HEK293 (cell line): ENCODE measurements around the gene ZNF326.

ENCODE experiments used
- CTCF ChIA-PET: fragments of 350-600 bp; formaldehyde crosslinking; extraction: SDS; loops from one replicate; lab custom pipeline; 2021; ENCODE audit warnings: antibody characterized with exemption; lab: Yijun Ruan, JAX
- POLR2A ChIA-PET: fragments of 300-600 bp; formaldehyde crosslinking; extraction: SDS; loops from one replicate; lab custom pipeline; 2020; ENCODE audit warnings: antibody characterized with exemption, inconsistent platforms; lab: Yijun Ruan, JAX
- H3K27ac ChIP-seq: fragments of 200-500 bp; sonication (Bioruptor generic); 2 replicates; pipeline ENCODE4 v1.5.1; 2014; ENCODE audit warnings: low read depth, low read length, control low read depth, inconsistent platforms; ENCODE audit errors: extremely low read depth
- H3K36me3 ChIP-seq, 2 experiments: fragments of 200-500 bp in 1 of 2; sonication (Bioruptor generic) in 1 of 2; 1 replicate in 1 of 2; 2 replicates in 1 of 2; pipeline ENCODE4 v1.5.1; 2014 to 2017; ENCODE audit warnings: inconsistent platforms in 2 of 2, low read length in 2 of 2; ENCODE audit not compliant: control insufficient read depth in 2 of 2, insufficient read depth in 1 of 2
- H3K4me1 ChIP-seq: fragments of 200-500 bp; sonication (Bioruptor generic); 2 replicates; pipeline ENCODE4 v1.5.1; 2014; ENCODE audit warnings: mild to moderate bottlenecking, low read length, inconsistent platforms; ENCODE audit not compliant: control insufficient read depth, insufficient read depth
- H3K4me3 ChIP-seq: 2 replicates; pipeline ENCODE4 v1.5.1; 2011; ENCODE audit warnings: low read depth, mild to moderate bottlenecking, control low read depth, low read length, moderate library complexity
- H3K9me3 ChIP-seq: fragments of 200-500 bp; sonication (Bioruptor generic); 2 replicates; pipeline ENCODE4 v1.5.1; 2014; ENCODE audit warnings: low read depth, low read length, inconsistent platforms; ENCODE audit not compliant: control insufficient read depth, insufficient read depth
- ATF2 ChIP-seq: fragments of 450-650 bp; formaldehyde crosslinking; IDR thresholded peaks from 2 replicates; pipeline ENCODE4 v1.5.1; 2016; ENCODE audit warnings: missing biosample characterization, missing genetic modification characterization, low read depth
- FEZF1 ChIP-seq: fragments of 450-650 bp; formaldehyde crosslinking; IDR thresholded peaks from 2 replicates; pipeline ENCODE4 v1.5.1; 2016; ENCODE audit warnings: missing biosample characterization, missing genetic modification characterization
- GLIS1 ChIP-seq: fragments of 450-650 bp; formaldehyde crosslinking; IDR thresholded peaks from 2 replicates; pipeline ENCODE4 v1.5.1; 2016; ENCODE audit warnings: missing biosample characterization, missing genetic modification characterization
- KLF8 ChIP-seq: fragments of 450-650 bp; formaldehyde crosslinking; IDR thresholded peaks from 2 replicates; pipeline ENCODE4 v1.5.1; 2016; ENCODE audit warnings: missing biosample characterization, missing genetic modification characterization
- MZF1 ChIP-seq: fragments of 450-650 bp; formaldehyde crosslinking; IDR thresholded peaks from 2 replicates; pipeline ENCODE4 v1.5.1; 2017; ENCODE audit warnings: missing biosample characterization, missing genetic modification characterization, borderline replicate concordance
- PATZ1 ChIP-seq: fragments of 450-650 bp; formaldehyde crosslinking; IDR thresholded peaks from 2 replicates; pipeline ENCODE4 v1.5.1; 2016; ENCODE audit warnings: missing biosample characterization, missing genetic modification characterization
- SP3 ChIP-seq: fragments of 450-650 bp; formaldehyde crosslinking; IDR thresholded peaks from 2 replicates; pipeline ENCODE4 v1.5.1; 2016; ENCODE audit warnings: missing biosample characterization, missing genetic modification characterization
- SP7 ChIP-seq: fragments of 450-650 bp; formaldehyde crosslinking; IDR thresholded peaks from 2 replicates; pipeline ENCODE4 v1.5.1; 2016; ENCODE audit warnings: missing biosample characterization, missing genetic modification characterization
- YY2 ChIP-seq: fragments of 450-650 bp; formaldehyde crosslinking; IDR thresholded peaks from 2 replicates; pipeline ENCODE4 v1.5.1; 2016; ENCODE audit warnings: missing biosample characterization, missing genetic modification characterization
- ZFHX2 ChIP-seq: fragments of 450-650 bp; formaldehyde crosslinking; conservative IDR thresholded peaks from 2 replicates; pipeline ENCODE4 v1.5.1; 2016; ENCODE audit warnings: missing biosample characterization, missing genetic modification characterization
- ZNF146 ChIP-seq: fragments of 450-650 bp; formaldehyde crosslinking; IDR thresholded peaks from 2 replicates; pipeline ENCODE4 v1.5.1; 2016; ENCODE audit warnings: missing biosample characterization, missing genetic modification characterization
- ZNF311 ChIP-seq: fragments of 450-650 bp; formaldehyde crosslinking; IDR thresholded peaks from 2 replicates; pipeline ENCODE4 v1.5.1; 2017; ENCODE audit warnings: missing biosample characterization, missing genetic modification characterization, borderline replicate concordance
- ZNF501 ChIP-seq: fragments of 450-650 bp; formaldehyde crosslinking; IDR thresholded peaks from 2 replicates; pipeline ENCODE4 v1.5.1; 2016; ENCODE audit warnings: missing biosample characterization, missing genetic modification characterization
- ZNF610 ChIP-seq: fragments of 450-650 bp; formaldehyde crosslinking; IDR thresholded peaks from 2 replicates; pipeline ENCODE4 v1.5.1; 2016; ENCODE audit warnings: missing biosample characterization, missing genetic modification characterization, borderline replicate concordance
- ZNF626 ChIP-seq: fragments of 450-650 bp; sonication (Bioruptor Pico); formaldehyde crosslinking; IDR thresholded peaks from 2 replicates; pipeline ENCODE4 v1.5.1; 2018; ENCODE audit warnings: missing biosample characterization, missing genetic modification characterization, inconsistent platforms
- ZNF639 ChIP-seq: fragments of 450-650 bp; formaldehyde crosslinking; IDR thresholded peaks from 2 replicates; pipeline ENCODE4 v1.5.1; 2016; ENCODE audit warnings: missing biosample characterization, missing genetic modification characterization
- ZNF658 ChIP-seq: fragments of 450-650 bp; formaldehyde crosslinking; IDR thresholded peaks from 2 replicates; pipeline ENCODE4; 2016; ENCODE audit warnings: missing biosample characterization, missing genetic modification characterization
- ZSCAN30 ChIP-seq: fragments of 450-650 bp; IDR thresholded peaks from 2 replicates; pipeline ENCODE4 v1.5.1; 2018; ENCODE audit warnings: missing biosample characterization, mild to moderate bottlenecking, missing genetic modification characterization, moderate library complexity
- TF ChIP-seq, protein P1 (sequence below): fragments of 450-650 bp; formaldehyde crosslinking; conservative IDR thresholded peaks from 2 replicates; pipeline ENCODE4 v1.5.1; 2016; ENCODE audit warnings: low read depth, missing biosample characterization, missing genetic modification characterization
- TF ChIP-seq, protein P2 (sequence below): fragments of 450-650 bp; formaldehyde crosslinking; IDR thresholded peaks from 2 replicates; pipeline ENCODE4 v1.5.0; 2017; ENCODE audit warnings: missing biosample characterization, missing genetic modification characterization, borderline replicate concordance

Gene ZNF326, protein sequence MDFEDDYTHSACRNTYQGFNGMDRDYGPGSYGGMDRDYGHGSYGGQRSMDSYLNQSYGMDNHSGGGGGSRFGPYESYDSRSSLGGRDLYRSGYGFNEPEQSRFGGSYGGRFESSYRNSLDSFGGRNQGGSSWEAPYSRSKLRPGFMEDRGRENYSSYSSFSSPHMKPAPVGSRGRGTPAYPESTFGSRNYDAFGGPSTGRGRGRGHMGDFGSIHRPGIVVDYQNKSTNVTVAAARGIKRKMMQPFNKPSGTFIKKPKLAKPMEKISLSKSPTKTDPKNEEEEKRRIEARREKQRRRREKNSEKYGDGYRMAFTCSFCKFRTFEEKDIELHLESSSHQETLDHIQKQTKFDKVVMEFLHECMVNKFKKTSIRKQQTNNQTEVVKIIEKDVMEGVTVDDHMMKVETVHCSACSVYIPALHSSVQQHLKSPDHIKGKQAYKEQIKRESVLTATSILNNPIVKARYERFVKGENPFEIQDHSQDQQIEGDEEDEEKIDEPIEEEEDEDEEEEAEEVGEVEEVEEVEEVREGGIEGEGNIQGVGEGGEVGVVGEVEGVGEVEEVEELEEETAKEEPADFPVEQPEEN

DNA sequence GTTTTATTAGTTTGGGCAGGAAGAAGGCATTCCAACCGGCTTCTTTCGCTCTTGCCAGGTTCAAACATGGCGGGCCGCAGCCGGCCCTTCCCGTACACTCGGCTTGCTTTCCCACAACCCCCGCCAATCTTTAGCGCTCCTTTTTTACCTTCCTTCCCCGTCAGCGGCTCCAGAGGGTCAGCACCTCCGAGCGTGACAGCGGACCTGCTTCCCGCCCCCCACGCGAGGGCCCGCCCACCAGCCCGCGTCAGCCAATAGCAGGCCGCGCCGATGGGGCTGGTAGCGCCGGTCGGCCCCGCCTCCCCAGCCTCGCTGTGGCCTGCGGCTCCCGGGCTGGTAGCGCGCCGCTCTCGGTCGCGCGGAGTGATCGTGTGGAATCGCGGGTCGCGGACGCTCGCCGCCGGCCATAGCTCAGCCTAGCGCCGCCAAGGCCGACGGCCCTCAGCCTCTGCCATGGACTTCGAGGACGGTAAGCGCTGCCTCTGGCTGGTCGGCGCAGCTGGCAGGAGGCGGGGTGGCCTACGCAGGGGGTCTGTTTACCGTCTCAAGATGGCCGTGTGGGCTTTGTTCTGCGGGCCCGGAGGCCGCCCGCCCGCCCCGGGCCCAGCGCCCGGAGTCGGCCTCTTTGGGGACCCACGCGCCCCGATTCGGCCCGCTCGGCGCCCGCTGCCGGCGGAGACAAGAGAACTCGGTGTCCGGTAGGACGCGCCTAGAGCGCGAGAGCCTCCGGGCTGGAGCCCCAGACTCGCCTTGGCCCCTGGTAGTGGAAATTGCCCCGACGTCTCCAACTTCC lies at the start of gene ZNF326:
Gene ZNF326 (plus strand): TSS at position 306 of the 793 bp plus-strand sequence. CDS start 148 bp downstream, at position 454.
- Histone ChIP-seq H3K4me3 (peak within 1 kb of the TSS; percentile 100), H3K36me3 (peaks cover 12 to 14% of the 10 kb centered on the region in 2 experiments), H3K4me1 (peaks cover 15% of the 10 kb centered on the region), H3K27ac (peak within 1 kb of the TSS; percentile 85), H3K9me3 (no peaks in the 10 kb centered on the region)
- POLR2A ChIA-PET, result interaction anchor here (0.8 to 1.1 kb wide), 2 partner anchors 152 to 175 kb away, joined by 3 read pairs; partner anchors contain the start of gene LRRC8D
- CTCF ChIA-PET, result no interaction called here
- TF ChIP-seq ZNF610 (tag by site-specific recombination) (peak; percentile 91), ZNF146 (peak; percentile 54; the same call in 1 of the 2 replicates), SP7 (tag by site-specific recombination) (peak; percentile 81), ZSCAN30 (tag by site-specific recombination) (peak; percentile 94), ZNF501 (peak; percentile 68; the same call in 1 of the 2 replicates), FEZF1 (tag by site-specific recombination) (peak; percentile 28; the same call in 1 of the 2 replicates), KLF8 (tag by site-specific recombination) (peak; percentile 52; the same call in 1 of the 2 replicates), MZF1 (tag by site-specific recombination) (0 out of 2 replicates have a peak, but pooled peaks have one; percentile 13), ZFHX2 (peak; percentile 61), ZNF658 (no peak), ZNF639 (tag by site-specific recombination) (peak; percentile 71; the same call in 1 of the 2 replicates), GLIS1 (peak; percentile 89), PATZ1 (tag by site-specific recombination) (peak; percentile 62), ZNF311 (tag by site-specific recombination) (no peak), YY2 (peak; percentile 61; the same call in 1 of the 2 replicates), ZNF626 (peak; percentile 90; the same call in 1 of the 2 replicates), SP3 (tag by site-specific recombination) (peak; percentile 94), ATF2 (tag by site-specific recombination) (no peak)
- TF ChIP-seq, protein P1, sequence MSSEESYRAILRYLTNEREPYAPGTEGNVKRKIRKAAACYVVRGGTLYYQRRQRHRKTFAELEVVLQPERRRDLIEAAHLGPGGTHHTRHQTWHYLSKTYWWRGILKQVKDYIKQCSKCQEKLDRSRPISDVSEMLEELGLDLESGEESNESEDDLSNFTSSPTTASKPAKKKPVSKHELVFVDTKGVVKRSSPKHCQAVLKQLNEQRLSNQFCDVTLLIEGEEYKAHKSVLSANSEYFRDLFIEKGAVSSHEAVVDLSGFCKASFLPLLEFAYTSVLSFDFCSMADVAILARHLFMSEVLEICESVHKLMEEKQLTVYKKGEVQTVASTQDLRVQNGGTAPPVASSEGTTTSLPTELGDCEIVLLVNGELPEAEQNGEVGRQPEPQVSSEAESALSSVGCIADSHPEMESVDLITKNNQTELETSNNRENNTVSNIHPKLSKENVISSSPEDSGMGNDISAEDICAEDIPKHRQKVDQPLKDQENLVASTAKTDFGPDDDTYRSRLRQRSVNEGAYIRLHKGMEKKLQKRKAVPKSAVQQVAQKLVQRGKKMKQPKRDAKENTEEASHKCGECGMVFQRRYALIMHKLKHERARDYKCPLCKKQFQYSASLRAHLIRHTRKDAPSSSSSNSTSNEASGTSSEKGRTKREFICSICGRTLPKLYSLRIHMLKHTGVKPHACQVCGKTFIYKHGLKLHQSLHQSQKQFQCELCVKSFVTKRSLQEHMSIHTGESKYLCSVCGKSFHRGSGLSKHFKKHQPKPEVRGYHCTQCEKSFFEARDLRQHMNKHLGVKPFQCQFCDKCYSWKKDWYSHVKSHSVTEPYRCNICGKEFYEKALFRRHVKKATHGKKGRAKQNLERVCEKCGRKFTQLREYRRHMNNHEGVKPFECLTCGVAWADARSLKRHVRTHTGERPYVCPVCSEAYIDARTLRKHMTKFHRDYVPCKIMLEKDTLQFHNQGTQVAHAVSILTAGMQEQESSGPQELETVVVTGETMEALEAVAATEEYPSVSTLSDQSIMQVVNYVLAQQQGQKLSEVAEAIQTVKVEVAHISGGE (tag by site-specific recombination), result peak; percentile 89
- TF ChIP-seq, protein P2, sequence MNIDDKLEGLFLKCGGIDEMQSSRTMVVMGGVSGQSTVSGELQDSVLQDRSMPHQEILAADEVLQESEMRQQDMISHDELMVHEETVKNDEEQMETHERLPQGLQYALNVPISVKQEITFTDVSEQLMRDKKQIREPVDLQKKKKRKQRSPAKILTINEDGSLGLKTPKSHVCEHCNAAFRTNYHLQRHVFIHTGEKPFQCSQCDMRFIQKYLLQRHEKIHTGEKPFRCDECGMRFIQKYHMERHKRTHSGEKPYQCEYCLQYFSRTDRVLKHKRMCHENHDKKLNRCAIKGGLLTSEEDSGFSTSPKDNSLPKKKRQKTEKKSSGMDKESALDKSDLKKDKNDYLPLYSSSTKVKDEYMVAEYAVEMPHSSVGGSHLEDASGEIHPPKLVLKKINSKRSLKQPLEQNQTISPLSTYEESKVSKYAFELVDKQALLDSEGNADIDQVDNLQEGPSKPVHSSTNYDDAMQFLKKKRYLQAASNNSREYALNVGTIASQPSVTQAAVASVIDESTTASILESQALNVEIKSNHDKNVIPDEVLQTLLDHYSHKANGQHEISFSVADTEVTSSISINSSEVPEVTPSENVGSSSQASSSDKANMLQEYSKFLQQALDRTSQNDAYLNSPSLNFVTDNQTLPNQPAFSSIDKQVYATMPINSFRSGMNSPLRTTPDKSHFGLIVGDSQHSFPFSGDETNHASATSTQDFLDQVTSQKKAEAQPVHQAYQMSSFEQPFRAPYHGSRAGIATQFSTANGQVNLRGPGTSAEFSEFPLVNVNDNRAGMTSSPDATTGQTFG (tag by site-specific recombination), result no peak; the same call in 1 of the 2 replicates
